Liver (tissue), 3 donors: Measurements from ENCODE around the gene CEP95.

Experiments used
- EGR1 ChIP-seq, 2 donors: IDR thresholded peaks; 2 replicates each; pipeline ENCODE4 v1.6.1; 2016 to 2018; ENCODE audit warnings: antibody characterized with exemption in 2 of 2, low read depth in 2 of 2
- FOXA1 ChIP-seq: IDR thresholded peaks from 2 replicates; pipeline ENCODE4 v1.6.1; 2016; ENCODE audit warnings: antibody characterized with exemption
- GABPA ChIP-seq, 2 donors: IDR thresholded peaks in 1 of 2; conservative IDR thresholded peaks in 1 of 2; 2 replicates each; pipeline ENCODE4 v1.6.1; 2016; ENCODE audit warnings: antibody characterized with exemption in 2 of 2, mild to moderate bottlenecking in 1 of 2, moderate library complexity in 1 of 2
- JUND ChIP-seq, 2 donors: IDR thresholded peaks; 2 replicates each; pipeline ENCODE4 v1.6.1; 2016; ENCODE audit warnings: antibody characterized with exemption in 2 of 2
- RAD21 ChIP-seq, 2 donors: IDR thresholded peaks; 2 replicates each; pipeline ENCODE4 v1.6.1; 2016; ENCODE audit warnings: antibody characterized with exemption in 2 of 2, mild to moderate bottlenecking in 2 of 2
- RXRA ChIP-seq, 2 donors: IDR thresholded peaks; 2 replicates each; pipeline ENCODE4 v1.6.1; 2017 to 2018; ENCODE audit warnings: antibody characterized with exemption in 2 of 2, mild to moderate bottlenecking in 1 of 2
- TAF1 ChIP-seq: conservative IDR thresholded peaks from 2 replicates; pipeline ENCODE4 v1.6.1; 2016; ENCODE audit warnings: antibody characterized with exemption, mild to moderate bottlenecking
- YY1 ChIP-seq: IDR thresholded peaks from 2 replicates; pipeline ENCODE4 v1.6.1; 2016; ENCODE audit warnings: antibody characterized with exemption, mild to moderate bottlenecking
- TF ChIP-seq, protein P1 (sequence below): fragments of 150-350 bp; IDR thresholded peaks from 2 replicates; pipeline ENCODE4 v1.5.1; 2017; ENCODE audit warnings: improper control_type of control experiment, low read depth, low read length; ENCODE audit not compliant: missing input control
- TF ChIP-seq, protein P2 (sequence below): IDR thresholded peaks from 2 replicates; pipeline ENCODE4 v1.6.1; 2016; ENCODE audit warnings: antibody characterized with exemption, mild to moderate bottlenecking
- TF ChIP-seq, protein P3 (sequence below): IDR thresholded peaks from 2 replicates; pipeline ENCODE4 v1.6.1; 2016; ENCODE audit warnings: antibody characterized with exemption
- TF ChIP-seq, protein P4 (sequence below): IDR thresholded peaks from 2 replicates; pipeline ENCODE4 v1.6.1; 2016; ENCODE audit warnings: antibody characterized with exemption
- TF ChIP-seq, protein P5 (sequence below): IDR thresholded peaks from 2 replicates; pipeline ENCODE4 v1.6.1; 2016; ENCODE audit warnings: antibody characterized with exemption
- donor health status: healthy.
- donor health status: healthy.

DNA sequence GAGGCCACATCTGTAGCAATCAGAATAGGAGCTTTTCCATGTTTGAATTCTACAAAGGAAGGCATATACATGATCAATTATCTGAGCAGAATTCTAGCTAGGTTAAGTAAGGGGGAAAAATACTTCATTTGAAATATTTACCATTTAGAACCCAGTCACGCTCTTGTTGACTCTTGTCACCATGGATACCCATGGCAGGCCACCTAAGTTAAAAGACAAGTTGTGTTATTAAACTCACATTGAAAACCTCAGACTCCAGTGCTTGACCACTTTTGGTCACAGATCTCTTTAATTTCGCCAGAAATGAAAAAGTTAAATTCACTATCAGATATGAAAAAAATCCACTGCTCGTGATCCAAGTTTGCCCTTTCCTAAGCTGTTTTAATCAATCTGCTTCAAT lies 4.8 kb upstream of the CEP95 start:
- TF ChIP-seq, protein P1, sequence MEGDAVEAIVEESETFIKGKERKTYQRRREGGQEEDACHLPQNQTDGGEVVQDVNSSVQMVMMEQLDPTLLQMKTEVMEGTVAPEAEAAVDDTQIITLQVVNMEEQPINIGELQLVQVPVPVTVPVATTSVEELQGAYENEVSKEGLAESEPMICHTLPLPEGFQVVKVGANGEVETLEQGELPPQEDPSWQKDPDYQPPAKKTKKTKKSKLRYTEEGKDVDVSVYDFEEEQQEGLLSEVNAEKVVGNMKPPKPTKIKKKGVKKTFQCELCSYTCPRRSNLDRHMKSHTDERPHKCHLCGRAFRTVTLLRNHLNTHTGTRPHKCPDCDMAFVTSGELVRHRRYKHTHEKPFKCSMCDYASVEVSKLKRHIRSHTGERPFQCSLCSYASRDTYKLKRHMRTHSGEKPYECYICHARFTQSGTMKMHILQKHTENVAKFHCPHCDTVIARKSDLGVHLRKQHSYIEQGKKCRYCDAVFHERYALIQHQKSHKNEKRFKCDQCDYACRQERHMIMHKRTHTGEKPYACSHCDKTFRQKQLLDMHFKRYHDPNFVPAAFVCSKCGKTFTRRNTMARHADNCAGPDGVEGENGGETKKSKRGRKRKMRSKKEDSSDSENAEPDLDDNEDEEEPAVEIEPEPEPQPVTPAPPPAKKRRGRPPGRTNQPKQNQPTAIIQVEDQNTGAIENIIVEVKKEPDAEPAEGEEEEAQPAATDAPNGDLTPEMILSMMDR: no peak
- TF ChIP-seq RAD21 (IDR thresholded peaks at IDR 0.05) (no peak), TAF1 (no peak), GABPA (IDR thresholded peaks at IDR 0.05 in 1 of 2, conservative IDR thresholded peaks at IDR 0.05 in 1 of 2) (no peak), YY1 (no peak), JUND (IDR thresholded peaks at IDR 0.05) (no peak), RXRA (IDR thresholded peaks at IDR 0.05) (no peak), EGR1 (IDR thresholded peaks at IDR 0.05; ENCODE audit: low read depth in 2 of 2) (no peak), FOXA1 (no peak)
- TF ChIP-seq, protein P2, sequence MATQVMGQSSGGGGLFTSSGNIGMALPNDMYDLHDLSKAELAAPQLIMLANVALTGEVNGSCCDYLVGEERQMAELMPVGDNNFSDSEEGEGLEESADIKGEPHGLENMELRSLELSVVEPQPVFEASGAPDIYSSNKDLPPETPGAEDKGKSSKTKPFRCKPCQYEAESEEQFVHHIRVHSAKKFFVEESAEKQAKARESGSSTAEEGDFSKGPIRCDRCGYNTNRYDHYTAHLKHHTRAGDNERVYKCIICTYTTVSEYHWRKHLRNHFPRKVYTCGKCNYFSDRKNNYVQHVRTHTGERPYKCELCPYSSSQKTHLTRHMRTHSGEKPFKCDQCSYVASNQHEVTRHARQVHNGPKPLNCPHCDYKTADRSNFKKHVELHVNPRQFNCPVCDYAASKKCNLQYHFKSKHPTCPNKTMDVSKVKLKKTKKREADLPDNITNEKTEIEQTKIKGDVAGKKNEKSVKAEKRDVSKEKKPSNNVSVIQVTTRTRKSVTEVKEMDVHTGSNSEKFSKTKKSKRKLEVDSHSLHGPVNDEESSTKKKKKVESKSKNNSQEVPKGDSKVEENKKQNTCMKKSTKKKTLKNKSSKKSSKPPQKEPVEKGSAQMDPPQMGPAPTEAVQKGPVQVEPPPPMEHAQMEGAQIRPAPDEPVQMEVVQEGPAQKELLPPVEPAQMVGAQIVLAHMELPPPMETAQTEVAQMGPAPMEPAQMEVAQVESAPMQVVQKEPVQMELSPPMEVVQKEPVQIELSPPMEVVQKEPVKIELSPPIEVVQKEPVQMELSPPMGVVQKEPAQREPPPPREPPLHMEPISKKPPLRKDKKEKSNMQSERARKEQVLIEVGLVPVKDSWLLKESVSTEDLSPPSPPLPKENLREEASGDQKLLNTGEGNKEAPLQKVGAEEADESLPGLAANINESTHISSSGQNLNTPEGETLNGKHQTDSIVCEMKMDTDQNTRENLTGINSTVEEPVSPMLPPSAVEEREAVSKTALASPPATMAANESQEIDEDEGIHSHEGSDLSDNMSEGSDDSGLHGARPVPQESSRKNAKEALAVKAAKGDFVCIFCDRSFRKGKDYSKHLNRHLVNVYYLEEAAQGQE: no peak
- TF ChIP-seq, protein P3, sequence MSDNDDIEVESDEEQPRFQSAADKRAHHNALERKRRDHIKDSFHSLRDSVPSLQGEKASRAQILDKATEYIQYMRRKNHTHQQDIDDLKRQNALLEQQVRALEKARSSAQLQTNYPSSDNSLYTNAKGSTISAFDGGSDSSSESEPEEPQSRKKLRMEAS: no peak
- TF ChIP-seq, protein P4, sequence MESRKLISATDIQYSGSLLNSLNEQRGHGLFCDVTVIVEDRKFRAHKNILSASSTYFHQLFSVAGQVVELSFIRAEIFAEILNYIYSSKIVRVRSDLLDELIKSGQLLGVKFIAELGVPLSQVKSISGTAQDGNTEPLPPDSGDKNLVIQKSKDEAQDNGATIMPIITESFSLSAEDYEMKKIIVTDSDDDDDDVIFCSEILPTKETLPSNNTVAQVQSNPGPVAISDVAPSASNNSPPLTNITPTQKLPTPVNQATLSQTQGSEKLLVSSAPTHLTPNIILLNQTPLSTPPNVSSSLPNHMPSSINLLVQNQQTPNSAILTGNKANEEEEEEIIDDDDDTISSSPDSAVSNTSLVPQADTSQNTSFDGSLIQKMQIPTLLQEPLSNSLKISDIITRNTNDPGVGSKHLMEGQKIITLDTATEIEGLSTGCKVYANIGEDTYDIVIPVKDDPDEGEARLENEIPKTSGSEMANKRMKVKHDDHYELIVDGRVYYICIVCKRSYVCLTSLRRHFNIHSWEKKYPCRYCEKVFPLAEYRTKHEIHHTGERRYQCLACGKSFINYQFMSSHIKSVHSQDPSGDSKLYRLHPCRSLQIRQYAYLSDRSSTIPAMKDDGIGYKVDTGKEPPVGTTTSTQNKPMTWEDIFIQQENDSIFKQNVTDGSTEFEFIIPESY: no peak
- TF ChIP-seq, protein P5, sequence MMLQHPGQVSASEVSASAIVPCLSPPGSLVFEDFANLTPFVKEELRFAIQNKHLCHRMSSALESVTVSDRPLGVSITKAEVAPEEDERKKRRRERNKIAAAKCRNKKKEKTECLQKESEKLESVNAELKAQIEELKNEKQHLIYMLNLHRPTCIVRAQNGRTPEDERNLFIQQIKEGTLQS: no peak
